ENCODE results near the gene TBX5. TPM values are rescaled to one million over a fixed set of nuclear protein-coding genes. Genes with fewer than 3 reads are reported as not detected.

TBX5 gene
- polyA plus RNA-seq, 1 of the 3 experiments (the other 2 are of a cell fraction): not detected

- TF ChIP-seq REST (IDR thresholded peaks at IDR 0.05; ENCODE audit: low read depth, low read length): no peak
- no peak for TF ChIP-seq IRF3 (IDR thresholded peaks at IDR 0.05; ENCODE audit: low read depth, low read length)
These were observed 100.5 kb downstream of the TBX5 start (continued) for GRCh38 chr12:114305446-114305845.

Data from SK-N-SH (cell line).